GM18520 (cell line): ENCODE data around the gene FAM149A.

Experiments
- ATAC-seq: cut with Tn5 transposase; IDR thresholded peaks from one replicate; pipeline ENCODE4 v1.9.1; 2021; ENCODE audit not compliant: unreplicated experiment

The FAM149A gene

GRCh38 chr4:186104890-186105646, 564 bp downstream of the FAM149A start:
- no peak for ATAC-seq

- ATAC-seq = no peak
Observed at GRCh38 chr4:186105647-186106321, 1.3 kb downstream of the FAM149A start.

GRCh38 chr4:186107947-186108346, 3.4 kb downstream of the FAM149A start:
- ATAC-seq = no peak

GRCh38 chr4:186108391-186108790, 3.9 kb downstream of the FAM149A start:
- ATAC-seq = no peak

- no peak for ATAC-seq
Observed at GRCh38 chr4:186109245-186109644, 4.7 kb downstream of the FAM149A start.

- ATAC-seq = no peak
Observed at GRCh38 chr4:186116697-186117096, 12.2 kb downstream of the FAM149A start.

- ATAC-seq = no peak
Observed at GRCh38 chr4:186118582-186118981, 14.1 kb downstream of the FAM149A start.

- no peak for ATAC-seq
Observed at GRCh38 chr4:186121057-186121456, 16.6 kb downstream of the FAM149A start.

- ATAC-seq = no peak
Observed at GRCh38 chr4:186128842-186129241, 24.3 kb downstream of the FAM149A start.

- ATAC-seq = no peak
Observed at GRCh38 chr4:186131935-186132334, 27.4 kb downstream of the FAM149A start.

GRCh38 chr4:186132577-186133242, 28.2 kb downstream of the FAM149A start:
- no peak for ATAC-seq

- ATAC-seq = peak; percentile 99
Observed at GRCh38 chr4:186134257-186134656, 29.8 kb downstream of the FAM149A start.

GRCh38 chr4:186134861-186135260, 30.4 kb downstream of the FAM149A start:
- ATAC-seq = no peak

- ATAC-seq = peak; percentile 34
Observed at GRCh38 chr4:186137196-186137794, 32.8 kb downstream of the FAM149A start.

- no peak for ATAC-seq
Observed at GRCh38 chr4:186144198-186144945, 39.9 kb downstream of the FAM149A start.

- no peak for ATAC-seq
Observed at GRCh38 chr4:186144946-186145569, 40.6 kb downstream of the FAM149A start.

- no peak for ATAC-seq
Observed at GRCh38 chr4:186146458-186146857, 42.0 kb downstream of the FAM149A start.

GRCh38 chr4:186148336-186148975, 44.0 kb downstream of the FAM149A start:
- ATAC-seq = no peak

GRCh38 chr4:186149872-186150271, 45.4 kb downstream of the FAM149A start:
- ATAC-seq = no peak

- no peak for ATAC-seq
Observed at GRCh38 chr4:186150926-186151325, 46.4 kb downstream of the FAM149A start.
